Keratinocyte (primary cell): ENCODE results near the gene SDHAF3. TPM values are rescaled to one million over a fixed set of nuclear protein-coding genes. Genes with fewer than 3 reads are reported as not detected.
"Not testable (repeated sequence)": the region's sequence is repeated elsewhere in the genome, so short reads cannot be mapped to it uniquely, and the experiment has no call there.

Experiments
- DNase-seq: peaks from one replicate; pipeline ENCODE4 v3.0.0-alpha.2; 2011; ENCODE audit warnings: low read depth, missing footprints, low spot score
- FAIRE-seq: peaks from 2 replicates; lab custom pipeline; 2011; peaks lifted over from hg19 to GRCh38; lab: Jason Lieb, UNC
- H2AFZ ChIP-seq: 2 replicates; pipeline ENCODE4 v1.6.0; 2012; ENCODE audit warnings: low read length, control low read depth, inconsistent platforms; ENCODE audit not compliant: control insufficient read depth
- H3K27ac ChIP-seq: 2 replicates; pipeline ENCODE4 v1.5.1; 2011; ENCODE audit warnings: low read length; ENCODE audit not compliant: control insufficient read depth, insufficient read depth
- H3K27me3 ChIP-seq: 3 replicates; pipeline ENCODE4 v1.6.0; 2011; ENCODE audit warnings: low read length; ENCODE audit not compliant: control insufficient read depth, insufficient read depth; ENCODE audit errors: extremely low read depth
- H3K36me3 ChIP-seq, 2 experiments: 2 replicates in 1 of 2; 3 replicates in 1 of 2; pipeline ENCODE4 v1.5.1; 2011; ENCODE audit warnings: low read length in 2 of 2, mild to moderate bottlenecking in 1 of 2; ENCODE audit not compliant: control insufficient read depth in 2 of 2, insufficient read depth in 2 of 2; ENCODE audit errors: extremely low read depth in 1 of 2
- H3K4me1 ChIP-seq: 3 replicates; pipeline ENCODE4 v1.5.1; 2011; ENCODE audit warnings: low read length; ENCODE audit not compliant: control insufficient read depth, insufficient read depth; ENCODE audit errors: extremely low read depth
- H3K4me2 ChIP-seq: 3 replicates; pipeline ENCODE4 v1.6.0; 2011; ENCODE audit warnings: low read depth, low read length; ENCODE audit not compliant: control insufficient read depth, insufficient read depth; ENCODE audit errors: extremely low read depth
- H3K4me3 ChIP-seq, 3 experiments: fragments of 200-600 bp in 1 of 3; sonication (generic) in 1 of 3; 2 replicates in 2 of 3; 3 replicates in 1 of 3; pipeline ENCODE4 v1.5.1; 2011 to 2016; ENCODE audit warnings: low read length in 3 of 3, mild to moderate bottlenecking in 3 of 3, control low read depth in 2 of 3, inconsistent platforms in 1 of 3, low read depth in 1 of 3, mixed read lengths in 1 of 3, mixed run types in 1 of 3, moderate library complexity in 1 of 3; ENCODE audit not compliant: control insufficient read depth in 2 of 3, insufficient read depth in 2 of 3; ENCODE audit errors: extremely low read depth in 1 of 3
- H3K79me2 ChIP-seq: 2 replicates; pipeline ENCODE4 v1.6.0; 2012; ENCODE audit warnings: low read length; ENCODE audit not compliant: control insufficient read depth, insufficient read depth
- H3K9ac ChIP-seq: 3 replicates; pipeline ENCODE4 v1.6.0; 2011; ENCODE audit warnings: low read length; ENCODE audit not compliant: control insufficient read depth, insufficient read depth; ENCODE audit errors: extremely low read depth
- H3K9me1 ChIP-seq: 3 replicates; pipeline ENCODE4 v1.6.0; 2011; ENCODE audit warnings: low read length; ENCODE audit not compliant: control insufficient read depth, insufficient read depth; ENCODE audit errors: extremely low read depth
- H3K9me3 ChIP-seq: 2 replicates; pipeline ENCODE4 v1.5.1; 2012; ENCODE audit warnings: low read depth, low read length; ENCODE audit not compliant: control insufficient read depth
- H4K20me1 ChIP-seq: 3 replicates; pipeline ENCODE4 v1.6.0; 2011; ENCODE audit warnings: low read length; ENCODE audit not compliant: control insufficient read depth, insufficient read depth; ENCODE audit errors: extremely low read depth
- CTCF ChIP-seq, 3 experiments: IDR thresholded peaks in 1 of 3; conservative IDR thresholded peaks in 1 of 3; optimal IDR thresholded peaks in 1 of 3; 2 replicates in 2 of 3; 3 replicates in 1 of 3; pipeline versions ENCODE3 to v1.5.1; 2011; ENCODE audit warnings: low read length in 3 of 3, mild to moderate bottlenecking in 3 of 3, moderate library complexity in 2 of 3, control low read depth in 1 of 3, inconsistent platforms in 1 of 3; ENCODE audit not compliant: insufficient read depth in 2 of 3; ENCODE audit errors: extremely low read depth in 1 of 3
- EZH2 ChIP-seq: IDR thresholded peaks from one replicate; pipeline ENCODE4 v1.6.1; 2012; ENCODE audit warnings: inconsistent platforms, mild to moderate bottlenecking, low read length, moderate library complexity
- dilution Hi-C: fragments of 300-500 bp; cut with MboI; formaldehyde crosslinking; loops from one replicate; pipeline ENCODE4 v1.7.0; 2020; ENCODE audit warnings: low sequenced_read_pairs; ENCODE audit not compliant: extremely low pct_ligation_motif_present
- polyA plus RNA-seq, 5 experiments: library from polyadenylated mRNA; depleted of rRNA in 3 of 5; stranded (reverse) in 3 of 5; stranded (forward) in 1 of 5; unstranded in 1 of 5; fragments of >200 nt; gene quantifications; 1 replicate in 1 of 5; 2 replicates in 3 of 5; 3 replicates in 1 of 5; pipeline versions ENCODE4 v1.2.1 to v1.2.3, GENCODE V29; 2011 to 2012; ENCODE audit warnings: missing spikeins in 2 of 5, low read depth in 1 of 5, low replicate concordance in 1 of 5

SDHAF3 gene
- polyA plus RNA-seq, 1 donor (not counting 4 experiments of a cell fraction or from before 2014, with no cell fraction given) = 32.8 TPM

- FAIRE-seq (no peak), DNase-seq (no peak)
- Histone ChIP-seq H3K27me3 (no peaks in the 10 kb centered on the region), H3K9me1 (no peaks in the 10 kb centered on the region), H3K4me3 (no peak overlapping the region), H2AFZ (no peak overlapping the region), H3K79me2 (no peaks in the 10 kb centered on the region), H3K4me2 (no peak overlapping the region), H3K36me3 (no peaks in the 10 kb centered on the region), H3K9ac (no peak overlapping the region), H3K9me3 (no peaks in the 10 kb centered on the region), H3K4me1 (no peaks in the 10 kb centered on the region), H3K27ac (no peak overlapping the region), H4K20me1 (no peaks in the 10 kb centered on the region)
- no peak for TF ChIP-seq EZH2
- no peak for TF ChIP-seq CTCF (optimal IDR thresholded peaks at IDR 0.05 in 1 of 3, IDR thresholded peaks at IDR 0.05 in 1 of 3, conservative IDR thresholded peaks at IDR 0.05 in 1 of 3; ENCODE audit: extremely low read depth in 1 of 3, insufficient read depth in 2 of 3, low read length in 3 of 3)
- dilution Hi-C loops = no loop called here
Measured at GRCh38 chr7:97149843-97150242, 32.3 kb downstream of the SDHAF3 start.

- Histone ChIP-seq H3K79me2 (no peaks in the 10 kb centered on the region), H2AFZ (no peak overlapping the region), H3K9me1 (no peaks in the 10 kb centered on the region), H3K4me1 (no peaks in the 10 kb centered on the region), H3K36me3 (no peaks in the 10 kb centered on the region), H3K27me3 (no peaks in the 10 kb centered on the region), H3K27ac (no peak overlapping the region), H3K4me3 (no peak overlapping the region), H3K9ac (no peak overlapping the region), H3K4me2 (no peak overlapping the region), H4K20me1 (no peaks in the 10 kb centered on the region), H3K9me3 (no peaks in the 10 kb centered on the region)
- no peak for TF ChIP-seq EZH2
- no peak for TF ChIP-seq CTCF (optimal IDR thresholded peaks at IDR 0.05 in 1 of 3, IDR thresholded peaks at IDR 0.05 in 1 of 3, conservative IDR thresholded peaks at IDR 0.05 in 1 of 3; ENCODE audit: extremely low read depth in 1 of 3, insufficient read depth in 2 of 3, low read length in 3 of 3)
- DNase-seq = no peak
- dilution Hi-C loops = no loop called here
- no peak for FAIRE-seq
Measured at GRCh38 chr7:97155897-97156418, 38.5 kb downstream of the SDHAF3 start.

GRCh38 chr7:97159984-97160383 lies 42.5 kb downstream of the SDHAF3 start:
- H3K36me3 ChIP-seq, H3K4me1 ChIP-seq, H3K9me1 ChIP-seq, H3K27ac ChIP-seq, H2AFZ ChIP-seq, H3K27me3 ChIP-seq, dilution Hi-C loops, FAIRE-seq, H3K9me3 ChIP-seq, DNase-seq, H4K20me1 ChIP-seq, H3K4me2 ChIP-seq, H3K79me2 ChIP-seq, H3K4me3 ChIP-seq, H3K9ac ChIP-seq: not testable (repeated sequence)

GRCh38 chr7:97161609-97162008 lies 44.1 kb downstream of the SDHAF3 start:
- H3K4me1 ChIP-seq, H4K20me1 ChIP-seq, H3K9ac ChIP-seq, H3K4me2 ChIP-seq, H3K9me3 ChIP-seq, H3K27me3 ChIP-seq, DNase-seq, H3K9me1 ChIP-seq, H3K36me3 ChIP-seq, H3K27ac ChIP-seq, FAIRE-seq, H2AFZ ChIP-seq, H3K79me2 ChIP-seq, dilution Hi-C loops, H3K4me3 ChIP-seq: not testable (repeated sequence)
